Measurements from ENCODE around the gene TMEM186.
A peak's percentile ranks its signal among the peaks of the same experiment; 100 is the strongest.
"Not testable (repeated sequence)": the region's sequence is repeated elsewhere in the genome, so short reads cannot be mapped to it uniquely, and the experiment has no call there.

Gene TMEM186

DNA sequence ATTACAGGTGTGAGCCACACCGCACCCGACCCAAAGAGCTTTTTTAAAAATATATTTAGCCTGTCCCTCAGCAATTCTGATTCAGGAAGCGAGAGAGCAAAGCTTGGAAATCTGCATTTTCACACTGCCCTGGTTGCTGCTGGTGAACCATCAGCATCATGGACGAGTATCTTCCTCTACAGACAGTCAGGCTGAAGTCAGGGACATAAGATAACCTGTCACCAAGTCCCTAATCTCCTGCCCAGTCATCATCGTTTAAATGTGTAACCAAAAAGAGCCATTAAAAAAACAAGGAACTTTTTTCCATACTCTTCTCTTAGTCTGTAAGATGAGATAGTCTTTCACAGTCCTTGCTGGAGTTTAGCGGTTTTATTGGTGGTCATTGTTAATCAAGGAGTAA is 6.9 kb upstream of the TMEM186 start:
- Histone ChIP-seq H3K4me3 (ENCODE audit: insufficient read depth, low read length, poor library complexity, severe bottlenecking) (no peak overlapping the region), H4K20me1 (ENCODE audit: low read depth, low read length) (peaks cover 15% of the 10 kb centered on the region; the same call in 1 of the 2 replicates), H3K9ac (ENCODE audit: low read length) (no peak overlapping the region), H3K79me2 (ENCODE audit: insufficient read depth, low read length) (peaks cover 67% of the 10 kb centered on the region), H3F3A (ENCODE audit: insufficient read depth) (no peaks in the 10 kb centered on the region), H3K27ac (ENCODE audit: low read depth, low read length) (no peak overlapping the region), H3K9me3 (ENCODE audit: insufficient read depth, low read length) (no peaks in the 10 kb centered on the region), H3K36me3 (ENCODE audit: low read length) (peaks cover 43% of the 10 kb centered on the region), H3K4me2 (ENCODE audit: low read depth, low read length, poor library complexity, severe bottlenecking) (no peak overlapping the region), H3K9me2 (replicated peaks; ENCODE audit: insufficient read depth, low read length) (no peaks in the 10 kb centered on the region), H3K27me3 (ENCODE audit: low read length) (no peaks in the 10 kb centered on the region), H2AFZ (ENCODE audit: low read depth, low read length, severe bottlenecking) (no peak overlapping the region)
- no peak for TF ChIP-seq EZH2phosphoT487 (conservative IDR thresholded peaks at IDR 0.05; ENCODE audit: low read length)
- TF ChIP-seq, protein P1, sequence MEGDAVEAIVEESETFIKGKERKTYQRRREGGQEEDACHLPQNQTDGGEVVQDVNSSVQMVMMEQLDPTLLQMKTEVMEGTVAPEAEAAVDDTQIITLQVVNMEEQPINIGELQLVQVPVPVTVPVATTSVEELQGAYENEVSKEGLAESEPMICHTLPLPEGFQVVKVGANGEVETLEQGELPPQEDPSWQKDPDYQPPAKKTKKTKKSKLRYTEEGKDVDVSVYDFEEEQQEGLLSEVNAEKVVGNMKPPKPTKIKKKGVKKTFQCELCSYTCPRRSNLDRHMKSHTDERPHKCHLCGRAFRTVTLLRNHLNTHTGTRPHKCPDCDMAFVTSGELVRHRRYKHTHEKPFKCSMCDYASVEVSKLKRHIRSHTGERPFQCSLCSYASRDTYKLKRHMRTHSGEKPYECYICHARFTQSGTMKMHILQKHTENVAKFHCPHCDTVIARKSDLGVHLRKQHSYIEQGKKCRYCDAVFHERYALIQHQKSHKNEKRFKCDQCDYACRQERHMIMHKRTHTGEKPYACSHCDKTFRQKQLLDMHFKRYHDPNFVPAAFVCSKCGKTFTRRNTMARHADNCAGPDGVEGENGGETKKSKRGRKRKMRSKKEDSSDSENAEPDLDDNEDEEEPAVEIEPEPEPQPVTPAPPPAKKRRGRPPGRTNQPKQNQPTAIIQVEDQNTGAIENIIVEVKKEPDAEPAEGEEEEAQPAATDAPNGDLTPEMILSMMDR (IDR thresholded peaks at IDR 0.05; ENCODE audit: insufficient read depth, low read length, poor library complexity, severe bottlenecking): no peak

DNA sequence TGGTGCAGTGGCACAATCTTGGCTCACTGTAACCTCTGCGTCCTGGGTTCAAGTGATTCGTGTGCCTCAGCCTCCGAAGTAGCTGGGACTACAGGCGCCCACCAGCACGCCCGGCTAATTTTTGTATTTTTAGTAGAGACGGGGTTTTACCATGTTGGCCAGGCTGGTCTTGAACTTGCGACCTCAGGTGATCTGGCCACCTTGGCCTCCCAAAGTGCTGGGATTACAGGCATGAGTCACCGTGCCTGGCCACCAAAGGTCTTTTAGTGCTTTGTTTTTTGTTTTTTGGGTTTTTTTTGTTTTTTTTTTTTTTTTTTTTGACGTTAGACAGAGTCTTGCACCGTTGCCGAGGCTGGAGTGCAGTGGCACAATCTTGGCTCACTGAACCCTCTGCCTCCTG is 6.3 kb upstream of the TMEM186 start:
- peaks cover 69% of the 10 kb centered on the region for H3K79me2 ChIP-seq (ENCODE audit: insufficient read depth, low read length)

DNA sequence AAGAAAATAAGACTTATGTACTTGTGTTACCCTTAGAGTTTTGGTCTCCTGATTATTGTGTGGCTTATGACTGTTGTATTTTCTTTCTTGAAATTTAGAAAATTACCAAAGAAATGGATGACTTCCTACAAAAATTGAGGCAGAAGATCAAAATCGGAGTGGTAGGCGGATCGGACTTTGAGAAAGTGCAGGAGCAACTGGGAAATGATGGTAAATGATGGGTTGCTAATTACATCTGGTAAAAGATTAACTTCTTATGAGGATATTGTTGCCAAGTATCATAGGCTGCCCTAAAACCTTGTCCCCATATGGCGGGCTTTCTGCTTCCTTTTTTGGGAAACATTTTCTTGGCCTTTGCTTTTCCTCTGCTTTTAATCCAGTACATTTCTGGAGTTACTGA is 4.3 kb upstream of the TMEM186 start:
- H3K27ac ChIP-seq (ENCODE audit: low read depth, low read length): no peak overlapping the region
- H3K36me3 ChIP-seq (ENCODE audit: low read length): peaks cover 28% of the 10 kb centered on the region
- no peaks in the 10 kb centered on the region for H3K9me3 ChIP-seq (ENCODE audit: insufficient read depth, low read length)
- H2AFZ ChIP-seq (ENCODE audit: low read depth, low read length, severe bottlenecking): no peak overlapping the region
- no peak overlapping the region for H3K9ac ChIP-seq (ENCODE audit: low read length)
- TF ChIP-seq, protein P1 (IDR thresholded peaks at IDR 0.05; ENCODE audit: insufficient read depth, low read length, poor library complexity, severe bottlenecking): no peak
- no peak for TF ChIP-seq EZH2phosphoT487 (conservative IDR thresholded peaks at IDR 0.05; ENCODE audit: low read length)
- H4K20me1 ChIP-seq (ENCODE audit: low read depth, low read length): peaks cover 15% of the 10 kb centered on the region; the same call in 1 of the 2 replicates
- H3K79me2 ChIP-seq (ENCODE audit: insufficient read depth, low read length): peaks cover 83% of the 10 kb centered on the region
- no peaks in the 10 kb centered on the region for H3F3A ChIP-seq (ENCODE audit: insufficient read depth)
- no peaks in the 10 kb centered on the region for H3K27me3 ChIP-seq (ENCODE audit: low read length)
- no peak overlapping the region for H3K4me3 ChIP-seq (ENCODE audit: insufficient read depth, low read length, poor library complexity, severe bottlenecking)
- no peaks in the 10 kb centered on the region for H3K9me2 ChIP-seq (replicated peaks; ENCODE audit: insufficient read depth, low read length)
- H3K4me2 ChIP-seq (ENCODE audit: low read depth, low read length, poor library complexity, severe bottlenecking): no peak overlapping the region

More for the DNA sequence above, 6.3 kb upstream of the TMEM186 start:
- H3K4me3 ChIP-seq (ENCODE audit: insufficient read depth, low read length, poor library complexity, severe bottlenecking); H3F3A ChIP-seq (ENCODE audit: insufficient read depth); H3K9me2 ChIP-seq (replicated peaks; ENCODE audit: insufficient read depth, low read length); H2AFZ ChIP-seq (ENCODE audit: low read depth, low read length, severe bottlenecking); H3K9me3 ChIP-seq (ENCODE audit: insufficient read depth, low read length); H3K27me3 ChIP-seq (ENCODE audit: low read length); H3K27ac ChIP-seq (ENCODE audit: low read depth, low read length); H3K9ac ChIP-seq (ENCODE audit: low read length); H3K4me2 ChIP-seq (ENCODE audit: low read depth, low read length, poor library complexity, severe bottlenecking): not testable (repeated sequence)
- Histone ChIP-seq H3K36me3 (ENCODE audit: low read length) (peaks cover 38% of the 10 kb centered on the region), H4K20me1 (ENCODE audit: low read depth, low read length) (peaks cover 15% of the 10 kb centered on the region; the same call in 1 of the 2 replicates)

DNA sequence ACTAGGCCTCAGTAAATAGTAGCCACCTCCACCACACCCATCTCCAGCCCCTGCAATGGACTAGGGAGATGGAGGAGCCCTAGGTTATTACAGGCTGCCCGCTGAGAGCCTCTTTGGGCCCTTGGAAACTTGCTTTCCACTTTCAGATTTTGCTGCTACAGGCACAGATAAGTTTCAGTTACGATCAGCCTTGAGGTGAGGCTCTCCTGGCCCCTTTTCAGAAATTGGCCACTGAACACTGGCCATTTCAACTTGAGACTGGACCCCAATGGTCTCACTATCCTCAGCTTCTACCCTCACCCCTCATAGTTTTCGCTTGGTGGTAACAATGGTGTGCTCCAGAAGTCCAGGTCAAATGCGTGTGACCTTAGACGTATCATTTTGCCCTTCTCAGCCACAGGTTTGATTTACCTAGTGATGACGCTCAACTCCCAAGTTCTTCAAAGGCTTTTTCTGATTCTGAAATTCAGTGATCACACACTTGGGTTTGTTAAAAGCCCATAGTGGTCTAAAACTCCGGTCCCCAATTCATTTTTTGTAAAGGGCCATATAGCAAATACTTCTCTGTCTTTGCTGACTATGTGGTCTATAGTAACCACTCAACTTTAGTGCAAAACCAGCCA is 1.2 kb upstream of the TMEM186 start:
- Histone ChIP-seq H2AFZ (ENCODE audit: low read depth, low read length, severe bottlenecking) (no peak overlapping the region), H3K9ac (ENCODE audit: low read length) (peak overlapping the region; percentile 95), H3K4me2 (ENCODE audit: low read depth, low read length, poor library complexity, severe bottlenecking) (peak overlapping the region; percentile 91), H3K4me3 (ENCODE audit: insufficient read depth, low read length, poor library complexity, severe bottlenecking) (peak overlapping the region; percentile 86), H3K27me3 (ENCODE audit: low read length) (no peaks in the 10 kb centered on the region), H3K27ac (ENCODE audit: low read depth, low read length) (peak overlapping the region; percentile 45), H3F3A (ENCODE audit: insufficient read depth) (no peaks in the 10 kb centered on the region), H3K9me2 (replicated peaks; ENCODE audit: insufficient read depth, low read length) (no peaks in the 10 kb centered on the region), H3K9me3 (ENCODE audit: insufficient read depth, low read length) (no peaks in the 10 kb centered on the region), H3K79me2 (ENCODE audit: insufficient read depth, low read length) (peaks cover 78% of the 10 kb centered on the region), H4K20me1 (ENCODE audit: low read depth, low read length) (peaks cover 15% of the 10 kb centered on the region; the same call in 1 of the 2 replicates), H3K36me3 (ENCODE audit: low read length) (peaks cover 12% of the 10 kb centered on the region)
- TF ChIP-seq EZH2phosphoT487 (conservative IDR thresholded peaks at IDR 0.05; ENCODE audit: low read length): no peak
- TF ChIP-seq, protein P1 (IDR thresholded peaks at IDR 0.05; ENCODE audit: insufficient read depth, low read length, poor library complexity, severe bottlenecking): no peak
